ENCODE results near the gene CDHR1. TPM values are rescaled to one million over a fixed set of nuclear protein-coding genes. Genes with fewer than 3 reads are reported as not detected.
"Not testable (repeated sequence)": the region's sequence is repeated elsewhere in the genome, so short reads cannot be mapped to it uniquely, and the experiment has no call there.

CDHR1 gene
- total RNA-seq, 1 donor from 2014 or later = 0.24 TPM

GRCh38 chr10:84159076-84159685 is 35.2 kb upstream of the CDHR1 start:
- TF ChIP-seq CTCF (IDR thresholded peaks at IDR 0.05) = no peak
- Mint-ChIP-seq H3K27ac (ENCODE audit: unreplicated experiment) (no peak overlapping the region), H3K36me3 (ENCODE audit: unreplicated experiment) (peaks cover 11% of the 10 kb centered on the region), H3K4me3 (ENCODE audit: unreplicated experiment) (no peak overlapping the region), H3K9me3 (ENCODE audit: unreplicated experiment) (no peaks in the 10 kb centered on the region), H3K27me3 (ENCODE audit: unreplicated experiment) (peaks cover 23% of the 10 kb centered on the region), H3K4me1 (ENCODE audit: unreplicated experiment) (no peaks in the 10 kb centered on the region)
- DNase-seq (ENCODE audit: extremely low spot score, unreplicated experiment) = no peak

GRCh38 chr10:84160663-84161362 is 33.5 kb upstream of the CDHR1 start:
- TF ChIP-seq CTCF (IDR thresholded peaks at IDR 0.05) = no peak
- Mint-ChIP-seq H3K27me3 (ENCODE audit: unreplicated experiment) (peaks cover 25% of the 10 kb centered on the region), H3K4me3 (ENCODE audit: unreplicated experiment) (no peak overlapping the region), H3K4me1 (ENCODE audit: unreplicated experiment) (no peaks in the 10 kb centered on the region), H3K27ac (ENCODE audit: unreplicated experiment) (no peak overlapping the region), H3K9me3 (ENCODE audit: unreplicated experiment) (no peaks in the 10 kb centered on the region), H3K36me3 (ENCODE audit: unreplicated experiment) (peaks cover under 1% of the 10 kb centered on the region)
- no peak for DNase-seq (ENCODE audit: extremely low spot score, unreplicated experiment)

GRCh38 chr10:84163996-84164395 is 30.3 kb upstream of the CDHR1 start:
- H3K9me3 Mint-ChIP-seq (ENCODE audit: unreplicated experiment) = no peaks in the 10 kb centered on the region
- H3K4me1 Mint-ChIP-seq (ENCODE audit: unreplicated experiment) = no peaks in the 10 kb centered on the region
- H3K4me3 Mint-ChIP-seq (ENCODE audit: unreplicated experiment) = no peak overlapping the region
- TF ChIP-seq CTCF (IDR thresholded peaks at IDR 0.05) = no peak
- DNase-seq (ENCODE audit: extremely low spot score, unreplicated experiment) = no peak
- no peak overlapping the region for H3K27ac Mint-ChIP-seq (ENCODE audit: unreplicated experiment)
- H3K36me3 Mint-ChIP-seq (ENCODE audit: unreplicated experiment) = no peaks in the 10 kb centered on the region
- peaks cover 25% of the 10 kb centered on the region for H3K27me3 Mint-ChIP-seq (ENCODE audit: unreplicated experiment)

DNA sequence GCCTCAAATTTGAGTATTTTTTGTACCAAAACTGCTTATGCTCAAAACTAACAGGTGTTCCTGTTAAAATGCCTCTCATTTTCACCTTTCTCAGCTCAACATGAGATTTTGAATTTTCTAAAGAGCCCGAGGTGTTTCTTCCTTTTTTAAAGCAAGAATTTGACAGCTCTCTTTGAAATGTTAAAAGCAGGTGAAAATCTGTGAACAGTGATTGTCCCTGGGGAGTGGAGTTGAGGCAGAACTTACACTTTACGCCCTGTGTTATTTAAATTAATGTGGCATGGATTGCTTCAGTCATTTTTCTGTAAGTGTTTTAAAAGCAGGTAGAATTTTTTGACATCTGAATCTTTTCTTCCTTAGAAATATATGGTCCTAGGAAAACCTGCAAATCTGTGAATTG is 29.9 kb upstream of the CDHR1 start:
- Mint-ChIP-seq H3K4me3 (ENCODE audit: unreplicated experiment) (no peak overlapping the region), H3K27me3 (ENCODE audit: unreplicated experiment) (peaks cover 23% of the 10 kb centered on the region), H3K9me3 (ENCODE audit: unreplicated experiment) (no peaks in the 10 kb centered on the region), H3K36me3 (ENCODE audit: unreplicated experiment) (no peaks in the 10 kb centered on the region), H3K27ac (ENCODE audit: unreplicated experiment) (no peak overlapping the region), H3K4me1 (ENCODE audit: unreplicated experiment) (no peaks in the 10 kb centered on the region)
- DNase-seq (ENCODE audit: extremely low spot score, unreplicated experiment) = no peak
- TF ChIP-seq CTCF (IDR thresholded peaks at IDR 0.05) = no peak

DNA sequence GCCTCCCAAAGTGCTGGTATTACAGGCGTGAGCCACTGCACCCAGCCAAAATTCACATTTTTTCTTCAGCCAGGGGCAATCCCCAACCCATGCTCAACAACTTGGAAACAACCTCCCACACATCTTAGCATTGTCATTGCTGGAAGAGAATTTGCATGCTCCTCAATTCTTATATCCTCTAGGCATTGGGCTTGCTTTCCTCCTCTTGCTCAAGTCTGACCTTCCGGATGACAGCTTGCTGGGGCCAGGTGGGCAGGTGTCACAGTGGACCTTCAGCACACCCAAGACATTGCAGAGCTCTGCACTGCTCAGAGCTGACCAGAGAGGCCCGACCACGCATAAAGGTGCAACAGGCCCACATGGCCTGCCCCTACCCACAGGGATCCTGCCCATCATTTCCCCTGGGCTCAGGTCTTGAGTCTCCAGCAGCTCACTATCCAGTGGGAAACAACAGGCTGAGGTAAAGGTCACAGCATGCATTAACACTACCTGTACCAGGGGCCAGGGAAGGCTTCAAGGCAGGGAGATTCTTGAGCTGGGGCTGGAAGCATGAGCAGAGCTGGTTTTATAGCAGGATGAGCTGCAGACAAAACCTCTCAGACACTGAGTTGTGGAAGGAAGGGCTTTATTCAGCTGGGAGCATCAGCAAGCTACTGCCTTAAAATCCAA is 27.6 kb upstream of the CDHR1 start:
- TF ChIP-seq CTCF (IDR thresholded peaks at IDR 0.05) = no peak
- H3K36me3 Mint-ChIP-seq (ENCODE audit: unreplicated experiment) = no peaks in the 10 kb centered on the region
- no peak overlapping the region for H3K27ac Mint-ChIP-seq (ENCODE audit: unreplicated experiment)
- no peaks in the 10 kb centered on the region for H3K9me3 Mint-ChIP-seq (ENCODE audit: unreplicated experiment)
- no peak overlapping the region for H3K4me3 Mint-ChIP-seq (ENCODE audit: unreplicated experiment)
- peaks cover 17% of the 10 kb centered on the region for H3K27me3 Mint-ChIP-seq (ENCODE audit: unreplicated experiment)
- no peaks in the 10 kb centered on the region for H3K4me1 Mint-ChIP-seq (ENCODE audit: unreplicated experiment)
- no peak for DNase-seq (ENCODE audit: extremely low spot score, unreplicated experiment)

- H3K4me1 Mint-ChIP-seq (ENCODE audit: unreplicated experiment); DNase-seq (ENCODE audit: extremely low spot score, unreplicated experiment); H3K36me3 Mint-ChIP-seq (ENCODE audit: unreplicated experiment); H3K4me3 Mint-ChIP-seq (ENCODE audit: unreplicated experiment); H3K27ac Mint-ChIP-seq (ENCODE audit: unreplicated experiment); H3K9me3 Mint-ChIP-seq (ENCODE audit: unreplicated experiment): not testable (repeated sequence)
- peaks cover 17% of the 10 kb centered on the region for H3K27me3 Mint-ChIP-seq (ENCODE audit: unreplicated experiment)
These were observed 27.1 kb upstream of the CDHR1 start for GRCh38 chr10:84167289-84167653.

DNA sequence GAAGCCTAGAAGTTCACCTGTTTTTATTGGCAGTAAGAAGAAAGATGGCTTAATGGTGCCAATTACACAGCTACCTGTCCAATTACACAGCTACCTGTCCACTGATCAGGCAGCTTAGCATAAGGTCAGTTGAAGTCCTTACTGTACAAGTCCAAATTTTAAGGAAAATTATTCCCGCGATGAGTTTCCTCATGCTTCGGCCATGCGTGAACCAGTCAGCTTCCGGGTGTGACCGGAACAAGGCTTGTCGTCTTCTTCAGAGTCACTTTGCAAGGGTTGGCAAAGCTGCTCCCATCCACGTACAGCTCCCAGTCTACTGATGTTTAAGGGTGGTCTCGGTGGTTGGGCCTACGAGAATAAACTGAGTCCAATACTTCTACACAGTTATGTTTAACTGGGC is 26.0 kb upstream of the CDHR1 start:
- not testable (repeated sequence) for H3K9me3 Mint-ChIP-seq (ENCODE audit: unreplicated experiment); H3K36me3 Mint-ChIP-seq (ENCODE audit: unreplicated experiment); H3K4me1 Mint-ChIP-seq (ENCODE audit: unreplicated experiment); H3K27me3 Mint-ChIP-seq (ENCODE audit: unreplicated experiment); H3K27ac Mint-ChIP-seq (ENCODE audit: unreplicated experiment); H3K4me3 Mint-ChIP-seq (ENCODE audit: unreplicated experiment)
- peak; percentile 48 for DNase-seq (ENCODE audit: extremely low spot score, unreplicated experiment)

All from osteocyte (in vitro differentiated cells).